ENCODE results near the gene SHLD2.
"Not testable (repeated sequence)": the region's sequence is repeated elsewhere in the genome, so short reads cannot be mapped to it uniquely, and the experiment has no call there.

Gene SHLD2

GRCh38 chr10:87213806-87214205, 118.8 kb downstream of the SHLD2 start:
- not testable (repeated sequence) for DNase-seq (ENCODE audit: low read depth); H3K4me3 ChIP-seq (ENCODE audit: control insufficient read depth, low read depth, low read length)

GRCh38 chr10:87216120-87216519, 121.1 kb downstream of the SHLD2 start:
- not testable (repeated sequence) for H3K4me3 ChIP-seq (ENCODE audit: control insufficient read depth, low read depth, low read length); DNase-seq (ENCODE audit: low read depth)

GRCh38 chr10:87219370-87219769, 124.4 kb downstream of the SHLD2 start:
- DNase-seq (ENCODE audit: low read depth); H3K4me3 ChIP-seq (ENCODE audit: control insufficient read depth, low read depth, low read length): not testable (repeated sequence)

- not testable (repeated sequence) for DNase-seq (ENCODE audit: low read depth)
These were observed 127.8 kb downstream of the SHLD2 start for GRCh38 chr10:87222789-87223188.

GRCh38 chr10:87225148-87225547, 130.1 kb downstream of the SHLD2 start, which contains the start of gene NUTM2A:
Gene NUTM2A (plus strand): TSS chr10:87225448. CDS start chr10:87225831, 383 bp downstream.
- not testable (repeated sequence) for H3K4me3 ChIP-seq (ENCODE audit: control insufficient read depth, low read depth, low read length); DNase-seq (ENCODE audit: low read depth)

More at GRCh38 chr10:87222789-87223188, 127.8 kb downstream of the SHLD2 start:
- not testable (repeated sequence) for H3K4me3 ChIP-seq (ENCODE audit: control insufficient read depth, low read depth, low read length)

GRCh38 chr10:87228247-87228646, 133.2 kb downstream of the SHLD2 start:
- H3K4me3 ChIP-seq (ENCODE audit: control insufficient read depth, low read depth, low read length); DNase-seq (ENCODE audit: low read depth): not testable (repeated sequence)

GRCh38 chr10:87229211-87229610, 134.2 kb downstream of the SHLD2 start:
- not testable (repeated sequence) for H3K4me3 ChIP-seq (ENCODE audit: control insufficient read depth, low read depth, low read length); DNase-seq (ENCODE audit: low read depth)

GRCh38 chr10:87234854-87235253, 139.8 kb downstream of the SHLD2 start:
- not testable (repeated sequence) for DNase-seq (ENCODE audit: low read depth); H3K4me3 ChIP-seq (ENCODE audit: control insufficient read depth, low read depth, low read length)

GRCh38 chr10:87237244-87237643, 142.2 kb downstream of the SHLD2 start:
- not testable (repeated sequence) for H3K4me3 ChIP-seq (ENCODE audit: control insufficient read depth, low read depth, low read length); DNase-seq (ENCODE audit: low read depth)

GRCh38 chr10:87239346-87239808, 144.4 kb downstream of the SHLD2 start:
- DNase-seq (ENCODE audit: low read depth); H3K4me3 ChIP-seq (ENCODE audit: control insufficient read depth, low read depth, low read length): not testable (repeated sequence)
